Kidney tubule cell (primary cell): ENCODE data around the gene NAIP.
"Not testable (repeated sequence)": the region's sequence is repeated elsewhere in the genome, so short reads cannot be mapped to it uniquely, and the experiment has no call there.

Source experiments
- DNase-seq: peaks from one replicate; pipeline ENCODE4 v3.0.0-alpha.2; 2018; ENCODE audit warnings: low spot score

The NAIP gene, protein sequence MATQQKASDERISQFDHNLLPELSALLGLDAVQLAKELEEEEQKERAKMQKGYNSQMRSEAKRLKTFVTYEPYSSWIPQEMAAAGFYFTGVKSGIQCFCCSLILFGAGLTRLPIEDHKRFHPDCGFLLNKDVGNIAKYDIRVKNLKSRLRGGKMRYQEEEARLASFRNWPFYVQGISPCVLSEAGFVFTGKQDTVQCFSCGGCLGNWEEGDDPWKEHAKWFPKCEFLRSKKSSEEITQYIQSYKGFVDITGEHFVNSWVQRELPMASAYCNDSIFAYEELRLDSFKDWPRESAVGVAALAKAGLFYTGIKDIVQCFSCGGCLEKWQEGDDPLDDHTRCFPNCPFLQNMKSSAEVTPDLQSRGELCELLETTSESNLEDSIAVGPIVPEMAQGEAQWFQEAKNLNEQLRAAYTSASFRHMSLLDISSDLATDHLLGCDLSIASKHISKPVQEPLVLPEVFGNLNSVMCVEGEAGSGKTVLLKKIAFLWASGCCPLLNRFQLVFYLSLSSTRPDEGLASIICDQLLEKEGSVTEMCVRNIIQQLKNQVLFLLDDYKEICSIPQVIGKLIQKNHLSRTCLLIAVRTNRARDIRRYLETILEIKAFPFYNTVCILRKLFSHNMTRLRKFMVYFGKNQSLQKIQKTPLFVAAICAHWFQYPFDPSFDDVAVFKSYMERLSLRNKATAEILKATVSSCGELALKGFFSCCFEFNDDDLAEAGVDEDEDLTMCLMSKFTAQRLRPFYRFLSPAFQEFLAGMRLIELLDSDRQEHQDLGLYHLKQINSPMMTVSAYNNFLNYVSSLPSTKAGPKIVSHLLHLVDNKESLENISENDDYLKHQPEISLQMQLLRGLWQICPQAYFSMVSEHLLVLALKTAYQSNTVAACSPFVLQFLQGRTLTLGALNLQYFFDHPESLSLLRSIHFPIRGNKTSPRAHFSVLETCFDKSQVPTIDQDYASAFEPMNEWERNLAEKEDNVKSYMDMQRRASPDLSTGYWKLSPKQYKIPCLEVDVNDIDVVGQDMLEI (N-terminal part only)

DNA sequence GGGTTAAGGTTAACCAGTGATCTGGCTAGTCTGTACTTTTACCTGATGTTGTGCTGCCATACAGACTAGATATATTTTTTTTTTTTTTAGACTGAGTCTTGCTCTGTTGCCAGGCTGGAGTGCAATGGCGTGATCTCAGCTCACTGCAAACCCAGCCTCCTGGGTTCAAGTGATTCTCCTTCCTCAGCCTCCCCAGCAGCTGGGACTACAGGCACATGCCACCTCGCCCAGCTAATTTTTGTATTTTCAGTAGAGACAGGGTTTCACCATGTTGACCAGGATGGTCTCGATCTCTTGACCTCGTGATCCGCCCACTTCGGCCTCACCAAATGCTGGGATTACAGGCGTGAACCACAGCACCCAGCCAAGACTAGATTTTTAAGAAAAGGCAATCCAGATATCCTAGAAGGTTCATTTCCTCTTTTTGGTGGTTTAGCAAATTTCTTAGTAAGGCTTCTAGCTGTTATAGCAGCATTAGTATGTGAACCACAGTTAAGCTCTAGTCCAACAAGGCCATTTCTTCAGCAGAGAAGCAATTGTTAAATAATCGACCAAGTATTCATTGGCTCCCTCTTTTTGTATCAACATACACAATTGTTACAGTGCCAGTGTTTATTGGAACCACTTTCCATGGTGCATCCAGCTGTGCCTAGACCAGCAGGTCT lies at the start of gene NAIP:
Gene NAIP, minus strand, starts transcription at position 51 of the 665 bp plus-strand sequence. CDS start 12,424 bp downstream, outside the sequence.
- not testable (repeated sequence) for DNase-seq

DNA sequence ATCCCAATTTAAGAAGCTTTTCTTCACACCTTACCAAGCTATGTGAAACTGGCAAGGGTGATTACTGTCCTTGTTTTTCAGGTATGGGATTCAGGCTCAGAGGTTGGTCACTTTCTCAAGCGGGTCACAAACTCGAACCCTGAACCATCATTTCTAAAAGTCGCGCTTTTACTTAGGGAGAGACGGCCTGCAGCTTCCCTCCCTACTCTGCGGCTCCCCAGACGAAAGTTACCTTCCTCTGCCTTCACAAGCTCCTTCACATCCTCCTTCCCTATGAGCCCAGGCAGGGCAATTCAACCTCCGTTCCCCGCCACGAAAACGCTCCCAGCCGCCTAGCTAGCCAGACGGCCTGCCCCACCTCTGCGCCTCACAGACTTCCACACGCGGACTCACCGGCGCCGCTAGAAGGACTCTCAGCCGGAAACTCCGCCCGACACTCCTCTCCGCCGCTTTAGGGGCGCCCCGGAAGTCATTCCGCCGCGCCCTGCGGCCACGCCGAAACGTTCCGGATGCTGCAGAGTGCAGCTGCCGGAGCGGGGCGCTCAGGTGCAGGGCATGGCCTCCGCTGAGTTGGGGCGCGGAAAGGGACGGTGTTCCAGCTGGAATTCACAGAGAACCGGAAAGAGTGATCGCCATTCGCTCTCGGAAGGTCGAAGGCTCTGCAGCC lies 42.3 kb upstream of the NAIP start, which contains the start of gene GTF2H2:
Gene GTF2H2, minus strand, starts transcription at position 415 of the 667 bp plus-strand sequence. CDS start 4,913 bp downstream, outside the sequence.
- DNase-seq = not testable (repeated sequence)

DNA sequence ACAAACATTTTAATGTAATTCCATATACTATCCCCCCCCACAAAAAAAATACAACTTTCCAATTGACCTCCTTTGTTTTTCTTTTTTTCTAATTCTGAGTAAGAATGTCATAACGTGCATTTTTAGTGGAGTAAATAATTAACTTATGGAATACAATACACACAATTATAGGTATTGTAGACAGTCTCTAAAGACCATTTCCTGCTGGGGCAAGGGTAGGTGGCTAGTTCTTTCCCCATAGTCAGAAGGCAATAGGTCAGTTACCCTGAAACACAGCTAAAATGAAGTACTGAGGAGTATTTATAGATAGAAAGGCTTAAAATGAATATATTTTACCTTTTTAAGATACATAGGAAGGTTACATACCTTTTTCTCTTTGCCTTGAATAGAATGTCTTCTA lies 36.2 kb upstream of the NAIP start:
- not testable (repeated sequence) for DNase-seq

DNA sequence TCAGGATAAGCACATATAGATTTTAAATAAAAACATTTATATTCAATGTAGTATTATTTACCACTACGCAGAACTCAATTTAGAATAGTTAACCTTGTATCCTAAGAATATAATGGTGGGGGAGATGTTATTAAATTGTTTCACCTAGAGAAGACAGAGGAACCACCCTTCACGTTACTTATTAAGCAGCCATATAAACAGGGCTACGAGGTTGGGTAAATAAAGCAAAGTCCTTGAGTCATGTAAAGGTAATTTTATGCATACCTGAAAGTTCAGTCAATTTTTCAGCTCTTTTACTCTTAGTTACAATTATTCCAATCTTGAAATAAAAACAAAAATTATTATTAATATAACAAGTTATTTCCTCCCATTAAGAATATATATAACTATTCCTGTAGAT lies 34.3 kb upstream of the NAIP start:
- DNase-seq = not testable (repeated sequence)

DNA sequence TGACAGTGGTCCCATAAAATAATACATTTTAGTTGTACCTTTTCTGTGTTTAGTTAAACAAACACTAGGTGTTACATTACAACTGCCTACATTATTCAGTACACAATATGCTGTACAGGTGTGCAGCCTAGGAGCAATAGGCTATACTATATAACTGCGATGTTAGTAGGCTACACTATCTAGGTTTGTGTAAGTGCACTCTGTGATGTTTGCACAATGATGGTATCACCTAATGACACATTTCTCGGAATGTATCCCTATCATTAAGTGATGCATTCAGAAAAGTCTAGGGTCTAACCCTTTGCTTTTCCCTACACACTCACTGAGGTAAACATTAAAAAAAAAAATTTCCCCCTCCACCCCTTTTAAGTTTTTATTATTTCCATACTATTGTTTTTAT lies 19.7 kb upstream of the NAIP start:
- DNase-seq = not testable (repeated sequence)

DNA sequence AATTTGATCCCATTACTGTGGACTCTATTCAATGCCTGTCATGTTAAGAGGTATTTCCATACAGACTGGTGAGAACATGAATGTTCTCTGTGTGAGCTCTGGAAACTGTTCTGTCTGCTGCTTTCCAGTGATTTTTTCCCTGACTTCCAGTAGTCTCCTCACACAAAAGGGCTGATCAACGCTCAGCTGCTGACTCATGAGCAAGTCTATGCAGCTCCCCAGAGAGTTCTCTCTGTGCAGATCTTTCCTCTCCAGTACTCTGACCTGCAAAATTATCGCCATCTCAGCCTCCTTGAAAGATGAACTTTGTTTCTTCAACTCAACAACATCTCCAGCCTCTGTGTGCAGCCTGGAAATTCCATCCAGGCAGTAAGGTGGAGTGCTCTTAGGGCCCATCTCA lies 19.0 kb upstream of the NAIP start:
- not testable (repeated sequence) for DNase-seq

DNA sequence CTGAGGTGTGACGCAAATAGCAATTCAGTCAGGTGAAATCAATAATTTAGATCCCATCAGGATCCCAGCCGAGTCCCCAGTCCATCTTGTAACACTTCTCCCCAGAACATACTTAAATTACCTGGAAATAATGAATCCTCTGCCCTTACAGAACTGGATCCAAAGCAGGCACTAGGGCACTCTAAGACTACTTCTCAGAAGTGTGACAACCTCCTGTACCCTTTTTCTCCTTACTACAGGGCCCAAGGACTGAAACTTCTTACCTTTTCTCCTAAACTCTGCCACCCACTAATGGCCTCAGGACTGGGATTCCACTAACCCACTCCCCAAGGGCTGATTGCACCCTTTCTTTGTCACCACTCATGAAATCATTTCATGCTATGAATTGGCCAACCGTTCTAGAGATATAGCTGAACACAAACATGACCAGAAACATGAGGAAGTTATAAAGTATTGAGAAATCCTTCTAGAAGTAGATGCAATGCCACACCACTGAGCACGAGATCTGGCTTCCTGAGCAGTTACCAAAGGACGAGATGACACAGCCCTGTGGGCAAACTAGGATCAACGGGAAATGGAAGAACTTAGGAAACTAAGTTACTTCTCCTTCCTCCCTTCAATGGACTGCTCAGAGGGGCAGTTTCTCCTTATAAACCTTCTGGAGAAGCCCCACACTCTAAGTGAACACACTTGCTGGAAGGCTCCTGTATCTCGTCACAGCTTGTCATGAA lies 6.1 kb upstream of the NAIP start:
- DNase-seq = not testable (repeated sequence)

DNA sequence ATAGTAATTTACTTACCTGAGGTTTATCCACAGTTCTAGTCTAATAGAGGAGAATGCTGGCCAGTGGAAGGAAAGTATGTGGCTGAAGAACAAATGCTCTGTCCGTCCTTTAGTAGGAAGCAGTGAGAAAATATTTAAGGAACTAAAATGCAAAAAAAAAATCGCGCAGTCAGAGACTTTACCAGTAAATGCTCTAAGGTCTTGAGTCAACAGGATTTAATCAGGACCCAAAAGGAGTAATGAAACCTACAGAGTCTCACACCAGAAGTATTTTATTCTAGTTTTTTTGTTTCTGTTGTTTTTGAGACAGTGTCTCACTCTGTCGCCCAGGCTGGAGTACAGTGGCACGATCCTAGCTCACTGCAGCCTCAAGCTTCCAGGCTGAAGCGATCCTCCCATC lies 4.5 kb downstream of the NAIP start:
- DNase-seq = not testable (repeated sequence)

DNA sequence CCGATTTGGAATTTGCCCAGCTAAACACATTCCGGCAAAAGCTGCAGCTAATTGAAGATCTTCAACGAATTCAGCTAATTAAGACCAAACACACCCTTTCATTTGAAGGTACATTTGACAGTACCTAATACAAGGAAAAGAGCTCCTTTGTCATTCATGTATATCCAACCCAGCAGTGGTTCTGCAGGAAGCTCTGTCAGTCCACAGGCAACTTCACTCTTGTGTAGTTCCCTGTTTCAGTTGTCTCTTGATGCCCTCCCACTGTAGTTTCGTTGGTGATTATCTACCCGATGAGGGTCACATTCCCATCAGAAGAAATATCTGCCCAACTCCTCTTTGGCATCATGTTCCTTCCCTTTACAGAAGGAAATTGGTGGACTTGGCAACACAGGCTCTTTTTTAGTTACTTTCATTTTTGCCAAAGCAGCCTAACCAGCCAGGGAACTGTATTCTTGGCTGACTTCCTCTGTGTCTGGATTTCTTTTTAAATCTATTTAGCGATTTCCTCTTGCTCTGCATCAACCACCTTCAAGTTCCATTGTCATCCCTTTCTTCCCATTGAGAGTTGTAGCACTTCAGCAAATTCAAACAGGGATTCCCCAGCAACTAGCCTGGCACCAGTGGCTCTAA lies 6.6 kb downstream of the NAIP start:
- DNase-seq = not testable (repeated sequence)

DNA sequence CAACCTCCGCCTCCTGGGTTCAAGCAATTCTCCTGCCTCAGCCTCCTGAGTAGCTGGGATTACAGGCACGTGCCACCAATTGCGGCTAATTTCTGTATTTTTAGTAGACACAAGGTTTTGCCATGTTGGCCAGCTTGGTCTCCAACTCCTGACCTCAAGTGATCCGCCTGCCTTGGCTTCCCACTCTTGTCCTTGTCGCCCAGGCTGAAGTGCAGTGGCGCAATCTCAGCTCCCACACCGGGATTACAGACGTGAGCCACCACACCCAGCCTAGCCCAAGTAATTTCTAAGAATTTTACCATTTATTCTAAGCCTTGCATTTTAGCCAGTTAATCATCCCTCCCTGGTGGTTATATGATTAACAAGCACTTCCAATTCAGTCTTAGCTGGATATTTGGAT lies 11.0 kb downstream of the NAIP start:
- peak; percentile 0 for DNase-seq

DNA sequence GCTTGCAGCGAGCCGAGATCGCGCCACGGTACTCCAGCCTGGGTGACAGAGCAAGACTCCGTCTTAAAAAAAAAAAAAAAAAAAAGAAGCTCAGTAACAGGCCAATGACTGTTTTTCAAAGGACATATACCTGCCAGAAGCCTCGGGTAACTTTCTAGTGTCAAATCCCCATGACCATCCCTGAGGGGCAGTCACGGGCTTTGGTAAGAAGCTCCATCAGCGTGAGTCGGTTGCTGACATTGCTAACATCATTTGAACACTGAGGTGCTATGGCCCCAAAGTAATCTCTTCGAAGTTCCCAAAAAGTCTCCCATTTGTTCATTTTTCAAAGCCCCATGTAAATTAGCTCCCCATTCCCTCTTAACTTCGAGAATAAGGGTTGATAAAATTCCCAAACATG lies 11.6 kb downstream of the NAIP start:
- peak; percentile 1 for DNase-seq

DNA sequence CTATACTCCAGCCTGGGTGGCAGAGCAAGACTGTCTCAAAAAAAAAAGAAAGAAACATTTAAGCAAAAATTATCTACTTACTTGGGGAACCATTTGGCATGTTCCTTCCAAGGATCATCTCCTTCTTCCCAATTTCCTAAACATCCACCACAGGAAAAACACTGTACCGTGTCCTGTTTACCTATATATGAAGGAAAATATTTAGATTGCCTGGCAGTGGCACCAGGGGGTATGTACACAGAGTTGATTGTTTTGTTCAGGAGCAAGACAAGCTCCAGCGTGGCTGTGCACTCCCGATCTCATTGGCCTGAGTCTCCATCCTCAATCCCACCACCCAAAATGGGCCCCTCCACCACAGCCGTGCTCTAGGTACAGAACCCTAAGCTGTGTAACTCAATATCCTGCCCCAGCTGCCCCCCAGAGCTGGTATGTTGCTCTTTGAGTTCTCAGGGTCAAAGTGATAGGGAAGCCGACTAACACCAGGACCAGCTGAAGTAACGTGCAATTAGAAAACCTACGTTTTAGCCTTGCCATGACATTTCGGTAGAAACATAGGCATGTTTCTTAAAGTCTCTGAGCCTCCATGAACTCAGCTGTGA lies 13.8 kb downstream of the NAIP start:
- peak; percentile 0 for DNase-seq

DNA sequence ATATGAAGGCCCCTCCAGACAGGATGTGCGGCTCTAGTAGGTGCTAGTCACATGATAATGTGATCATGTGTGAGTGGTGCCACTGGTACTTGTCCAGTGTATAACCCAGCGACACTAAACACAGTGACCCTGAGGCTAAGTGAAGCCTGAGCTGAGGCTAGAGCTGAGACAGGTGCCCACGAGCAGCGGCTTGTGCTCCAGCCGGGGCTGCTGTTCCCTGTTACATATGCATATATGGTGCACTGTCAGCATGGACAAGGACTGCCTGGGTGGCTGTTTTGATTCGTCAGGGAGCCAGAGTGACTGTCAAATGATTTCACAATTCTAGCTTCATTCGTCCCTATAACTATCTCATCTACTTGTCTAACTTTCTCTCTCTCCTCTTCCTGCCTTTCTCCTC lies 18.2 kb downstream of the NAIP start:
- DNase-seq = not testable (repeated sequence)

DNA sequence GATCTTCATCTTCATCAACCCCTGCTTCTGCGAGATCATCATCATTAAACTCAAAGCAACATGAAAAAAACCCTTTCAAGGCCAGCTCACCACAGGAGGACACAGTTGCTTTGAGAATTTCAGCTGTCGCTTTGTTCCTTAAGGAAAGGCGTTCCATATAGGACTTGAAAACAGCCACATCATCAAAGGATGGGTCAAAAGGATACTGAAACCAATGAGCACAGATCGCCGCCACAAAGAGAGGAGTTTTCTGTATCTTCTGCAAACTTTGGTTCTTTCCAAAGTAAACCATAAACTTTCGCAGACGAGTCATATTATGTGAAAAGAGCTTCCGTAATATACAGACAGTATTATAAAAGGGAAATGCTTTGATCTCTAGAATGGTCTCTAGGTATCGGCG lies 40.3 kb downstream of the NAIP start:
- DNase-seq = not testable (repeated sequence)

DNA sequence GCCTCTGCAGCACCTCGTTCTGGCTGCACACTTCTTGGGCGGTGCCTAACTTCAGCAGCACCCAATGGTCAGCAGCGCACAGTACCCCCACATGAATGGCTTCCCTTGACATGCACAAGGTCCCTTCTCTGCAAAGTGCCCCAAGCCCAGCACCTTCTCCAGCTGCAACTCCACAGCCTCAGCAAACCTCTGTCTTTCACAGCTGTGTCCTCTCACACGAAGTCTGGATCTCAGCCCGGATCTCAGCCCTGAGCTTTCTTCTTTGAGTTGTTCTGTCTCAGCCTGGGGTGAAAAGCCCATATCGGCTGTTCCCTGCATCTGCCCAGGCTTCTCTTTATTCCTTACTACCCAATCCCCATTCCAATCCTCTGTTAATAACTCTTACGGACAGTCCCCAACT lies 57.9 kb downstream of the NAIP start:
- not testable (repeated sequence) for DNase-seq

DNA sequence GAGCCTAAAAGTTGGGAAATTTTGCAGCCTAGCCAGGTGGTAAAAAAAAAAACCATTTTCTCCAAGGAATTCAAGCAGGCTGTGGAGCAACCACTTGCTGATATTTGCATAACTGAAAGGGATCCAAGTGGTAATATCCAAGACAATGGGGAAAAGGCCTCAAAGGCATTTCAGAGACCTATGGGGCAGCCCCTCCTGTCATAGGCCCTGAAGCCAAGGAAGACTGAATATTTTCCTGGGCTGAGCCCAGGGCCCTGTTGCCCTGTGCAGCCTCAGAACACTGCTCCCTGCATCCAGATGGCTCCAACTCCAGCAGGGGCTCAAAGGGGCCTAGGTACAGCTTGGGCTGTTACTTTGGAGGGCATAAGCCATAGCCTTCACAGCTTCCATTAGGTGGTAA lies 60.6 kb downstream of the NAIP start:
- not testable (repeated sequence) for DNase-seq

DNA sequence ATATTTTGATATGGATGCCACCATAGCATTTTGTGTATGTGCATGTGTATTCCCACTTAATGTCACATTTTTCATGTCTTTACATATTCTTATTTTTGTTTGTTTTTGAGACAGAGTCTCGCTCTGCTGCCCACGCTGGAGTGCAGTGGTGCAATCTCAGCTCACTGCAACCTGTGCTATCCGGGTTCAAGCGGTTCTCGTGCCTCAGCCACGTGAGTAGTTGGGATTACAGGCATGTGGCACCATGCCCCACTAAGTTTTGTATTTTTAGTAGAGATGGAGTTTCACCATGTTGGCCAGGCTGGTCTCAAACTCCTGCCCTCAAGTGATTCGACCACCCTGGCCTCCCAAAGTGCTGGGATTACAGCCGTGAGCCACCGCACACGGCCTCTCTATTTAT lies 72.1 kb downstream of the NAIP start:
- DNase-seq = not testable (repeated sequence)

DNA sequence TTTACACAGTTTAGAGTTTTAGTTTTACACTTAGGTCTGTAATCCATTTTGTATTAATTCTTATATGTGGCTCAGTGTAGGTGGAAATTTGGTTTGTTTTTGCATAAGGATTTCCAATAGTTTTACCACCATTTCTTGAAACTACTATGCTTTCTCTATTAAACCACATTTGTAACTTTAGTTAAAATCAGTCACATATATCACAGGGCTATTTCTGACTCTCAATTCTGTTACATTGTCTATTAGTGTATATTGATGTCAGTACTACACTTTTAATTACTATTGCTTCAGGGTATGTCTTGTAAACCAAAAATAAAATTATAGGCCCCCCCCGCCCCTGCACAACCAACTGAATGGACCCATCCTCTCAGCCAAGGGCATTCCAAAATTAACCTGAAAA lies 92.6 kb downstream of the NAIP start:
- not testable (repeated sequence) for DNase-seq

DNA sequence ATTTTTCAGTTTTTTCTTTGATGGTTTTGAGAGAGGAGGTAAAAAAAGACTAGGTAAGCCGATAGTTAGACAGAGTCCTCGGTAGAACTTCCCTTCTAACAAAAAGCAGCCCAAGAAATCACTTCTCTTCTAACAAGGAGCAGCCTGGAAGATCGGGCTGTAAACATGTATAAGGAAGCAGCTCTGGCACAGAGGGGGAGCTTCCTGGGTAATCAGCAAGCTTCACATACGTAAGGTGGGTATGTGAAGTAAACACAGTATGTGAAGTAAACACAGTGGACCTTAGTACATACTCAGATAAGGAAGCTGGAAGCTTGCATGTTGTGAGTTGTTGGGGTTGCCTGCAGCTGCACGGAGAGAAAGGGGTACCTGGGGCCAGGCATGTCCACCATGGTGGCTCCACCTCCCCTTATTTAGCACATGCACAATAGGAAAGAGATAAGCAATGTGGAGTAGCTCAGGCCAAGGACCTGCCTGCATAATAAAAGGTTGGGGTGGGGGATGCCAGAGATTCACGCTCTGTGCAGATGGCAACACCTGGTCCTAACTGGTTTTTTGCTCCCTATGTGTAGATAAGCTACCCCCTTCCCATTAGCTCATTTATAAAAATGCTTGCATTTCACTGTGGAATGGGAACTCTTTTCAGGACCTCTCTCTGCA lies 93.3 kb downstream of the NAIP start:
- not testable (repeated sequence) for DNase-seq
